Measurements from ENCODE around the gene PDZD11. TPM values are rescaled to one million over a fixed set of nuclear protein-coding genes. Genes with fewer than 3 reads are reported as not detected.
"Not testable (repeated sequence)": the region's sequence is repeated elsewhere in the genome, so short reads cannot be mapped to it uniquely, and the experiment has no call there.

The PDZD11 gene
- polyA plus RNA-seq, 10 donors: 33.1 to 44.3 (median 39.6) TPM

DNA sequence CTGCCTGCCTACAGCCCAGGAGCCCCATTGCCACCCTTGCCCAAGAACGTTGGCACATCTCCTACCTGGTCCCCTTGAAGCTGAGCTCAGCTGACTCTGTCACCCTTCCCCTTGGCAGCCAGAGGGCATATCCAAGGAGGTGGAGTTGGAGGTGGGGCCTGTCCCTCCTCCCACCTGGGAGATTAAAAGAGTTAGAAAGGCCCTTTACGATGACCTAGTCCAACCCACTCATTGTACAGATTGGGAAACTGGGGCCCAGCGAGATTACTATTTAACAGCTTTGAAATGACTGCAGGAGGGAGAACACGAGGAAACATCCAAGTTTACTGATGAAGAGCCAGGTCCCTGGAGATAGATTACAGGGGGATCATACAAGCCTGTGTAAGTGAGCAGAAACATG, 29.6 kb downstream of the PDZD11 start, which contains the start of gene P2RY4:
TSS of gene P2RY4 (minus strand) at position 101 of the 400 bp plus-strand sequence. CDS start 580 bp downstream, outside the sequence.
- no peak for DNase-seq

DNA sequence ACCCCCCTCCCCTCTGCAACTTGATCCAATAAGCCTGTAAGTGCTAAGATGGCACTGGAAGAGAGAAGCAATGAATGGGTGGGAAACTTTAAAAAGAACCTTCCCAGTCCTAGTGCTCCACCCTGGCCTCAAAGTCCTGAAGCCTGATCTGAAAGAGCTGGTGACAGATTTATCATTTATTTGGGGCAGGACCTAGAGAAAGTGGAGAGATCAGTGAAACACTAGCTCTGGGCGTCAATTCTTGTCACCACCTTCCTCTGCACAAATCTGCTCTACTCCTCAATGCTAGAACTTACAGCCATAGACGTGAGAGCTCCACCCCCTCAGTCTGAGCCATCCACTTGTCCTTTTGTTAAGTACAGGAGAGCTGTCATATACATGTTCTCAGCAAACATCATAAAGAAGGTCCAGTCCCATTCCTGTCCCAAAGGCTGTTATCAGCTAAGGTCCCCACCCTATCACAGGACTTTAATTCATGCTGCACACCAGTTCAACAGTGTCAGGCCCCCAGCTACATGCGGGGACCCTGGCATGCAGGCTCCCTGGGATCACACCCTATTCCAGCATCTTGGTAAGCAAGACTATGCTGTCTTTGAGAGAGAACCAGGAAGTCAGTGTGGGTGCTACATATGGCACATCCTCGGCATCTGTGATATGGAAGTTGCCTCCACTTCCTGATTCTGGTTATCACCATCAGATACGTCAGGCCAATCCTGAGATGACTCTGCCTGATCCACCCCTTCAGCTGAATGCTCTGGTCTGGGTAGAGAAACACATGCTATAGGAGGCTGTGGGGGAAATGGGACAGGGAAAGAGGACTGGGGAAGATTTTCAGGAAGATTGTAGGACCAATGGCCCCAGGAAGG, 32.1 kb downstream of the PDZD11 start:
- DNase-seq: no peak

GRCh38 chrX:70255452-70255851, 34.3 kb downstream of the PDZD11 start:
- DNase-seq: peak in 2 of 3 donors; percentile 7 to 10

GRCh38 chrX:70254909-70255308, 34.8 kb downstream of the PDZD11 start:
- DNase-seq: no peak

GRCh38 chrX:70254063-70254400, 35.7 kb downstream of the PDZD11 start:
- no peak for DNase-seq

DNA sequence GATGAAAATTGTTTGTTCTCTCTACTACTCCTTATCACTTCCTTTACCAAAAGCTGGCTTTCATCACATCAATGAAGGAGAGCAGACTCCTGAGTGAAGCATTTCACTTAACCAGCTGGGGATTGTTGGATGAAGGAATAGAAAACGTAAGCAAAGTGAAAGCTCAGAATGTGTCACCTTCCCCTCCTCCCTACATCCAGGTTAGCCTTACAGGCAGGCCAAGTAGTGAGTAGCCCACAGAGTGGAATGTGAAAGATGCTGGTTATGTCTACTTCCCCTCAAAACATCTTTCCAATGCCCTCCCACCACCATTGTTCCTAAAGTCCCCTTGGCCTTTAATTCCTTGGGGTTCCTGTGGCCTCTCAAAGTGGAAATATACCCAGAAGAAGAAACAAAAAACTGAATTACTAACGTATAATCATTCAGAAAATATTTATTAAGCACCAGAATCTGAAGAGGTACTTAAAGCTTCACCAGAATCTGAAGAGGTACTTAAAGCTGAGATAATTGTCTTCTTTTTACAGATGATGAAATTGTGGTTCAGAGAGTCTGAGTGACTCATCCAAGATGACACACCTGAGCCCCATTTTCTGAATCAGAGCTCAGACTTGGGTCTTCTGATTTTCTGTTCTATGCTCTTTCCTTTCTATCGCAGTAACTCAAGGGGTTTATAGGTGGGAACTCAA, 36.2 kb downstream of the PDZD11 start:
- DNase-seq: no peak

- DNase-seq: no peak
These were observed 37.2 kb downstream of the PDZD11 start for GRCh38 chrX:70252491-70252890.

DNA sequence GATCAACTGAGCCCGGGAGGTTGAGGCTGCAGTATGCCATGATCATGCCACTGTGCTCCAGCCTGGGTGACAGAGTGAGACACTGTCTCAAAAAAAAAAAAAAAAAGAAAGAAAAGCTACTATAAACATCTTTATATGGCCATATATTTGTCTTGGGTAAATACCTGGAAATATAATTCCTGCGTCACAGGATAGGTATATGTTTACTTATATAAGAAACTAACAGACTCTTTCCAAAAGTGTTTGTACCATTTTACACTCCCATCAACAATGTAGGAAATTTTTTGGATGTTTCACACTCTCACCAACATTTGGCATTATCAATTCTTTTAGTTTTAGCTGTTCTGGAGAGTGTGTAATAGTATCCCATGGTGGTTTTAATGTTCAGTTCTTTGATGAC, 42.5 kb downstream of the PDZD11 start:
- no peak for DNase-seq

DNA sequence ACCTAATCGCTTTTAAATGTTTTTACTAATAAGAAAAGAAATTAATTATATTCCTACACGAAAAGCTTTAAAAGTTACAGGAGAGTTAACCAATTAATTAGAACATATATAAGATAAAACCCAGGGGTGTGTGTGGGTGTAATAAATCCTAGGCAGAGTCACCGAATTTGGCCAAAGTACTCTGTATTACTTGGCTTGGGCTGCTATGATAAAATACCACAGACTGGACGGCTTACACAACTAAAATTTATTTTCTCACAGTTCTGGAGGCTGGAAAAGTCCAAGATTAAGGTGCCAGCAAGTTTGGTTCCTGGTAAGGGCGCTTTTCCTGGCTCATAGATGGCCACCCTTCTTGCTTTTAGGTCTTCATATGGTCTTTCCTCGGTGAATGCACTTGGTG, 44.8 kb downstream of the PDZD11 start:
- no peak for DNase-seq

GRCh38 chrX:70243601-70244000, 46.1 kb downstream of the PDZD11 start:
- not testable (repeated sequence) for DNase-seq

- no peak for DNase-seq
These were observed 48.2 kb downstream of the PDZD11 start for GRCh38 chrX:70241501-70241900.

- no peak for DNase-seq
These were observed 49.0 kb downstream of the PDZD11 start for GRCh38 chrX:70240751-70241150.

Other genes starting within 250 kb of the PDZD11 start
- gene AWAT2, start 240.0 kb downstream of the PDZD11 start, polyA plus RNA-seq (ENCODE audit: insufficient read length in 10 of 10): under 1 TPM in 1 of 10 donors, not detected in 9; 0.07 TPM
- gene OTUD6A, start 227.5 kb downstream of the PDZD11 start, polyA plus RNA-seq (ENCODE audit: insufficient read length in 10 of 10): not detected
- 100 to 1,000 TPM in 9 of 10 donors, 10 to 100 TPM in 1; 94.2 to 141 (median 113) TPM for gene IGBP1, start 156.5 kb downstream of the PDZD11 start, polyA plus RNA-seq (ENCODE audit: insufficient read length in 10 of 10)
- gene DGAT2L6, start 112.4 kb downstream of the PDZD11 start, polyA plus RNA-seq (ENCODE audit: insufficient read length in 10 of 10): not detected
- gene AWAT1, start 55.3 kb downstream of the PDZD11 start, polyA plus RNA-seq (ENCODE audit: insufficient read length in 10 of 10): not detected
- under 1 TPM in 7 of 10 donors, not detected in 3; 0.13 to 0.33 (median 0.21) TPM for gene P2RY4, start 29.7 kb downstream of the PDZD11 start, polyA plus RNA-seq (ENCODE audit: insufficient read length in 10 of 10)
- under 1 TPM in 8 of 10 donors, not detected in 2; 0.09 to 0.62 (median 0.40) TPM for gene ARR3, start 21.6 kb downstream of the PDZD11 start, polyA plus RNA-seq (ENCODE audit: insufficient read length in 10 of 10)
- gene RAB41, start 7.8 kb downstream of the PDZD11 start, polyA plus RNA-seq (ENCODE audit: insufficient read length in 10 of 10): under 1 TPM; 0.30 to 0.83 (median 0.42) TPM
- 10 to 100 TPM in 1 of 10 donors, 1 to 10 TPM in 9; 5.2 to 13.3 (median 7.9) TPM for gene KIF4A, start 177 bp upstream of the PDZD11 start, polyA plus RNA-seq (ENCODE audit: insufficient read length in 10 of 10)
- under 1 TPM; 0.39 to 0.88 (median 0.47) TPM for gene GDPD2, start 133.4 kb upstream of the PDZD11 start, polyA plus RNA-seq (ENCODE audit: insufficient read length in 10 of 10)
- 10 to 100 TPM in 2 of 10 donors, 1 to 10 TPM in 8; 5.6 to 11.2 (median 6.9) TPM for gene DLG3, start 154.9 kb upstream of the PDZD11 start, polyA plus RNA-seq (ENCODE audit: insufficient read length in 10 of 10)